Esophagus muscularis mucosa (tissue), 4 donors: ENCODE measurements around the gene CDC6.

ENCODE experiments used
- CTCF ChIP-seq, 3 experiments: fragments of 200-600 bp in 2 of 3; fragments of 450-650 bp in 1 of 3; sonication (generic) in 2 of 3; IDR thresholded peaks; one replicate each; pipeline ENCODE4 v1.5.1; 2017 to 2019; ENCODE audit warnings: antibody characterized with exemption in 3 of 3, mild to moderate bottlenecking in 2 of 3, moderate library complexity in 1 of 3
- EP300 ChIP-seq: sonication (generic); formaldehyde crosslinking; IDR thresholded peaks from one replicate; pipeline ENCODE4 v1.6.1; 2017; ENCODE audit warnings: antibody characterized with exemption
- POLR2A ChIP-seq: fragments of 450-650 bp; IDR thresholded peaks from one replicate; pipeline ENCODE4 v1.6.1; 2017; ENCODE audit warnings: antibody characterized with exemption, moderate library complexity, mild to moderate bottlenecking, low read depth

GRCh38 chr17:40251576-40251975 is 36.1 kb upstream of the CDC6 start:
- no peak for TF ChIP-seq CTCF (IDR thresholded peaks at IDR 0.05)
- no peak for TF ChIP-seq POLR2A
- TF ChIP-seq EP300: no peak
